Activated naive CD4-positive, alpha-beta T cell treated with anti-CD3 and anti-CD28 coated beads, Interleukin-2, amount 50 U/mL, for 24 hours (primary cell): ENCODE data around the gene EGLN2.
A peak's percentile ranks its signal among the peaks of the same experiment; 100 is the strongest.
"Not testable (repeated sequence)": the region's sequence is repeated elsewhere in the genome, so short reads cannot be mapped to it uniquely, and the experiment has no call there.

ENCODE experiments used
- H3K27ac Mint-ChIP-seq: one replicate; pipeline ENCODE4 v1.8.0; 2021; ENCODE audit warnings: mild to moderate bottlenecking, mixed read lengths
- H3K27me3 Mint-ChIP-seq: one replicate; pipeline ENCODE4 v1.8.0; 2021; ENCODE audit warnings: mixed read lengths
- H3K36me3 Mint-ChIP-seq: one replicate; pipeline ENCODE4 v1.8.0; 2021; ENCODE audit warnings: mixed read lengths
- H3K4me1 Mint-ChIP-seq: one replicate; pipeline ENCODE4 v1.8.0; 2021; ENCODE audit warnings: mixed read lengths
- H3K4me3 Mint-ChIP-seq: one replicate; pipeline ENCODE4 v1.8.0; 2021; ENCODE audit warnings: mild to moderate bottlenecking, mixed read lengths
- H3K9me3 Mint-ChIP-seq: one replicate; pipeline ENCODE4 v1.8.0; 2021; ENCODE audit warnings: mixed read lengths

The EGLN2 gene

DNA sequence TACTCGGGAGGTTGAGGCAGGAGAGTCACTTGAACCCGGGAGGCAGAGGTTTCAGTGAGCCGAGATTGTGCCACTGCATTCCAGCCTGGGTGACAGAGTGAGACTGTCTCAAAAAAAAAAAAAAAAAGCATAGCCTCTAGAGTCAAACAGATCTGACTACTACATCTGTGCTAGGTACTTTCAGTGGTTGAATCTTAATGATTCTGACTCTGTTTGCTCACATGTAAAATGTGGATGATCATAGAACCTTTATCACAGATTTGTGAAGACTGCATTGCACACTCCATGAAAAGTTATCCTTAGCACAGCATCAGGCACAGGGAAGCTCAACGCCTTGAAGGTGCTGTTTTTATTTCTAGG lies 33.4 kb downstream of the EGLN2 start:
- H3K36me3 Mint-ChIP-seq, H3K27ac Mint-ChIP-seq, H3K4me3 Mint-ChIP-seq, H3K27me3 Mint-ChIP-seq, H3K9me3 Mint-ChIP-seq: not testable (repeated sequence)
- peaks cover 21% of the 10 kb centered on the region for H3K4me1 Mint-ChIP-seq

DNA sequence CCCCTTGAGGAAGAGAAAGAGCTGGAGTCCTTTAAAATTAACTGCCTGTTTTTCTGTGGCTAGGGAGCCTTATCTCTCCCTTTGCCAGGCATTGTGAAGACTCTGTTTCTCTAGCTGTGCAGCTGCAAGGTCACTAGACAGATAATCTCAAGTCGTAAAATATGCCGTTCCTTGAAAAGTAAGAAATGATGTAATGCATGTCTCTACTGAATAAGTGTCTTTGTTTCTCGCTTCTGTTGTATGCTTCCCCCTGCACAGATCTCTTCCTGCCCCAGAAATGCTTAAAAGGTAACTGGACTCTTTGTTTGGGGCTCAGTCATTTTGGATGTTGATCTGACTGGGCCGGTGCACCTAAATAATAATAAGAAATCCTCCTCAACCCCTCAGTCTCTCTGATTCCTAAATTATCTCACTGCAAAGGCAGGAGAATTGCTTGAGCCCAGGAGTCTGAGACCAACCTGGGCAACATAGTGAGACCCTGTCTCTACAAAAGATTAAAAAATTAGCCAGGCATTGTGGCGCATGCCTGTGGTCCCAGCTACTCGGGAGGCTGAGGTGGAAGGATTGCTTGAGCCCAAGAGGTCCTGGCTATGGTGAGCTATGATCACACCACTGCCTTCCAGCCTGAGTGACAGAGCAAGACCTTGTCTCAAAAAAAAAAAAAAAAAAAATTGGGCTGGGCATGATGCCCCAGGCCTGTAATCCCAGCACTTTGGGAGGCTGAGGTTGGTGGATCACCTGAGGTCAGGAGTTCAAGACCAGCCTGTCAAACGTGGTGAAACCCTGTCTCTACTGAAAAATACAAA lies 34.9 kb downstream of the EGLN2 start:
- not testable (repeated sequence) for H3K27me3 Mint-ChIP-seq
- H3K27ac Mint-ChIP-seq = peak overlapping the region; percentile 1

DNA sequence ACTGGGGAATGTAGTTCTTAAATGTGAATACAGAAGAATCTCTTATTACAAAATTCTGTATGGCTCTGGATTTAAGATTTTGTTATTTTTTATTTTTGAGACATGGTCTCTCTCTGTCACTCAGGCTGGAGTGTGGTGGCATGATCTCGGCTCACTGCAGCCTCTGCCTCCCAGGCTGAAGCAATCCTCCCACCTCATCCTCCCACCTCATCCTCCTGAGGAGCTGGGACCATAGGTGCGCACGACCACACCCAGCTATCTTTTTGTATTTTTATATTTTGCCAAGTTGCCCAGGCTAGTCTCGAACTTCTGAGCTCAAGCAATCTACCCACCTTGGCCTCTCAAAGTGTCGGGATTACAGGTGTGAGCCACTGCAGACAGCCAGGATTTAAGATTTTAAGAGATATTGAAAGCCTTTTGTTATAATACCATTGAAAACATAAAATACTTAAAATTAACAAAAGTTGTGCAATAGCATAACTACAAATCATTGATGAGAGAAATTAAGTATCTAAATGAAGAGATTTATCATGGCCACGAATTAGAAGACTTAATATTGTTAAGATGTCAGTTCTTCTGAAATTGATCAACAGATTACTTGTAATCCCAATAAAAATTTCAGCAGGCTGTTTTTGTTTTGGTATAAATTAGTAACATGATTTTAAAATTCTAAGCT lies 37.9 kb downstream of the EGLN2 start:
- H3K27me3 Mint-ChIP-seq = no peaks in the 10 kb centered on the region
- H3K4me1 Mint-ChIP-seq = peaks cover 19% of the 10 kb centered on the region
- H3K9me3 Mint-ChIP-seq = no peaks in the 10 kb centered on the region
- H3K4me3 Mint-ChIP-seq = no peak overlapping the region
- no peaks in the 10 kb centered on the region for H3K36me3 Mint-ChIP-seq
- H3K27ac Mint-ChIP-seq = no peak overlapping the region

More for the DNA sequence above, 34.9 kb downstream of the EGLN2 start:
- peak overlapping the region; percentile 16 for H3K4me3 Mint-ChIP-seq
- peaks cover 19% of the 10 kb centered on the region for H3K4me1 Mint-ChIP-seq
- not testable (repeated sequence) for H3K9me3 Mint-ChIP-seq, H3K36me3 Mint-ChIP-seq

DNA sequence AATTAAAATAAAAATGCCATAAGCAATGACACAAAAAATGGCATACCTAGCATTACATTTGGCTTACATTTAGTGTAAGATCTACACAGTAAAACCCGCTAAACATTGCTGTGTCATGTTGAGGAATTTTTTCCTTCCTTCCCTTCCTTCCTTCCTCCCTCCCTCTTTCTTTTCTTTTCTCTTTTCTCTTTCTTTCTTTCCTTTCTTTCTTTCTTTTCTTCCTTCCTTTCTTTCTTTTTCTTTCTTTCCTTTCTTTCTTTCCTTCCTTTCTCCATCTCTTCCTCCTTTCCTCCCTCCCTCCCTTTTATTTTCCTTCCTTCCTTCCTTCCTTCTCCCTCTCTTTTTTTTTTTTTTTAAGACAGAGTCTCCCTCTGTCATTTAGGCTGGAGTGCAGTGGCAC lies 39.5 kb downstream of the EGLN2 start:
- not testable (repeated sequence) for H3K36me3 Mint-ChIP-seq, H3K4me3 Mint-ChIP-seq, H3K27me3 Mint-ChIP-seq, H3K9me3 Mint-ChIP-seq, H3K27ac Mint-ChIP-seq
- H3K4me1 Mint-ChIP-seq = peaks cover 13% of the 10 kb centered on the region

DNA sequence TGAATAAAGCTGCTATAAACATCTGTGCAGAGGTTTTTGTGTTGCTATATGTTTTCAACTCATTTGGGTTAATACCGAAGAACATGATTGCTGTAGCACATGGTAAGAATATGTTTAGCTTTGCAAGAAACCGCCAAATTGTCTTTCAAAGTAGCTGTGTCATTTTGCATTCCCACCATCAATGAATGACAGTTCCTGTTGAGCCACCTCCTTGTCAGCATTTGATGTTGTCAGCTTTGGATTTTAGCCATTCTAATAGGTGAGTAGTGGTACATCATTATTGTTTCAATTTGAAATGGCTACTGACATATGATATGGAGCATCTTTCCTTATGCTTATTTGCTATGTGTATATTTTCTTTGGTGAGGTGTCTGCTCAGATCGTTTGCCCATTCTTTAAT lies 43.0 kb downstream of the EGLN2 start:
- not testable (repeated sequence) for H3K36me3 Mint-ChIP-seq, H3K4me3 Mint-ChIP-seq, H3K27me3 Mint-ChIP-seq, H3K27ac Mint-ChIP-seq, H3K9me3 Mint-ChIP-seq
- H3K4me1 Mint-ChIP-seq = peaks cover 20% of the 10 kb centered on the region

DNA sequence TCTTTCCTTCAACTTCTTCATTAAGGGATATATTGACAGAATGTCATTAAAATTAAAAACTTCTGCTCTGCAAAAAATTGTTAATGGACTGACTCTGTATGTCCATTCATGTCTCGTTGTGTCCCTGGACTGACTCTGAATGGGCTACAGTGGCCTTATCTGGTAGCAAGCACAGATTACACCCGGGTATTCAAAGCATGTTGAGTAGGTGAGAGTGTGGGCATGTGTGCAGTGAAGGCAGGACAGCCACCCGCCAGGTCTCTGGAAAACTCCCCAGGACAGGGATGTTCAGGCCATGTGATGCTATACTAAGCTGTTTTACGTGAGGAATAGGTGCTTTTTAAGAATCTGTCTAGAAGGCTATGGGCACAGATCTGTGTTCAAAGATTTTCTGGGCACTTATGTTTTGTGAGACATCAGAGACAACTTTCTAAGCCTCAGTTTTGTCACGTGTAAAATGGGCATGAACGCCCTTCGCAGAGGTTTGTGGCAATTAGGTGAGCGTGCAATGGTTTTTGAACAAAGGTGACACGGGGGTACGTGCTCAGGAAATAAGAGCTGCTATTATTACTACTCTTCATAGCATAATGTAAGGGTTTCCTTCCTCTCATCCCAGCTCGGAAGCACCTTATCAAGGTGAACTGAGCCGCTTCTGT lies 44.1 kb downstream of the EGLN2 start:
- not testable (repeated sequence) for H3K27me3 Mint-ChIP-seq, H3K36me3 Mint-ChIP-seq, H3K9me3 Mint-ChIP-seq
- Mint-ChIP-seq H3K4me3 (peak overlapping the region; percentile 79), H3K27ac (peak overlapping the region; percentile 93), H3K4me1 (peaks cover 27% of the 10 kb centered on the region)

DNA sequence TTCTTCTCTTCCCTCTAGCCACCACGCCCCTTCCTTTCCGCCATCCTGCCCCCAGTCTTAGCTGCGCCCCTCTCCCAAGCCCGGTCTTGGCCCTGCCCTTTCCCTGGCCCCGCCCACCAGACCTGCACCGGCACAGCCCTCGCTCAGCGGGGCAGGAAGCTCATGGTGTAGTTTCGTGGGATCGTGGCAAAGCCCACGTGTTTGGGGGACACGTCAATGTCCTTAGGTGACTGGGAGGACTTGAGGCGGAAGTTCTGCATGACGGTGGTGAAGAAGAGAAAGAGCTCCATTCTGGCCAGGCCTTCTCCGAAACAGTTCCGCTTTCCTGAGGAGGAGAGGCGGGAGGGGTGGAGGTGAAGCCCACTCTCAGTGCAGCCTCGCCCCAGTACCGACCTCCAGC lies 44.7 kb downstream of the EGLN2 start:
- peaks cover 30% of the 10 kb centered on the region for H3K4me1 Mint-ChIP-seq
- H3K4me3 Mint-ChIP-seq = peak overlapping the region; percentile 79
- not testable (repeated sequence) for H3K9me3 Mint-ChIP-seq, H3K27me3 Mint-ChIP-seq, H3K36me3 Mint-ChIP-seq
- H3K27ac Mint-ChIP-seq = peak overlapping the region; percentile 93

DNA sequence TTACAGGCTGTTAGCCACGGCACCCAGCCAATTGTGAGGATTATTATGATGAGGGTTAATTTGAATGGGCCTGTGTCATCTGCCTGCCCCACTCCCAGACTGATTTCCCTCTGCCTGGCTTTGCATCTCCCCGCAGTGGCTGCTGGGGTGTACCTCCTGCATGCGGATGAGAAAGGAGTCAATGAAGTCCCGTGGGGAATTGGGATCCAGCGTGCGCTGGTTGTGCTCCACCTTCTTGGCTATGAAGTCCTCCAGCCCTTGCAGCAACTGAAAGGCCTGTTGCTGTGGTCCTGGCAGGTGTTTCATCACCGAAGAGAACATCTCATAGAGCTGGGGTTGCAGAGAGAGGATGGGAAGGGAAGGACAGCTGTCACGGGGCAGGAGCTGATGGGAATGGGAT lies 47.7 kb downstream of the EGLN2 start:
- not testable (repeated sequence) for H3K27ac Mint-ChIP-seq, H3K9me3 Mint-ChIP-seq, H3K36me3 Mint-ChIP-seq, H3K4me3 Mint-ChIP-seq
- H3K27me3 Mint-ChIP-seq = peaks cover 16% of the 10 kb centered on the region
- peaks cover 35% of the 10 kb centered on the region for H3K4me1 Mint-ChIP-seq

DNA sequence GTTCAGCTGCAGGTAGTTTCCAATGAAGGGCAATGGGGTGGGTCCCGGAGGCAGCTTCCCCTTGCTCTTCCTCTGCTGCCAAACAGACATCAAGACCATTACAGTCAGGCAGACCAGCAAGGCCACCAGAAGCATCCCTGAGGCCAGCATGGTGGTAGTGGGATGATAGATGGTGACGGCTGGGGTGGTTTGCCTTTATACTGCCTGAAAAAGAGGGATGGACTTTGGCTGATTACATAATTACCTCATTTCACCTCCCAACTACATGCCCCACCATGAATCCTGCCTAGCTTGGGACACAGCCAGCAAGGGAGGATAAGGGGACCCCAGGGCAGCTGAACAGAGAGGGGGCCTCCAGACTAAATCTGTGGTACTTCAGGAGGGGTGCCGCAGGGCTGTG lies 51.3 kb downstream of the EGLN2 start, which contains the start of gene CYP2A6:
CYP2A6 (minus strand) TSS at position 171 of the 400 bp plus-strand sequence; CDS start at position 150, 21 bp downstream.
- not testable (repeated sequence) for H3K9me3 Mint-ChIP-seq, H3K27ac Mint-ChIP-seq, H3K36me3 Mint-ChIP-seq, H3K4me3 Mint-ChIP-seq
- Mint-ChIP-seq H3K27me3 (peaks cover 16% of the 10 kb centered on the region), H3K4me1 (peaks cover 15% of the 10 kb centered on the region)

DNA sequence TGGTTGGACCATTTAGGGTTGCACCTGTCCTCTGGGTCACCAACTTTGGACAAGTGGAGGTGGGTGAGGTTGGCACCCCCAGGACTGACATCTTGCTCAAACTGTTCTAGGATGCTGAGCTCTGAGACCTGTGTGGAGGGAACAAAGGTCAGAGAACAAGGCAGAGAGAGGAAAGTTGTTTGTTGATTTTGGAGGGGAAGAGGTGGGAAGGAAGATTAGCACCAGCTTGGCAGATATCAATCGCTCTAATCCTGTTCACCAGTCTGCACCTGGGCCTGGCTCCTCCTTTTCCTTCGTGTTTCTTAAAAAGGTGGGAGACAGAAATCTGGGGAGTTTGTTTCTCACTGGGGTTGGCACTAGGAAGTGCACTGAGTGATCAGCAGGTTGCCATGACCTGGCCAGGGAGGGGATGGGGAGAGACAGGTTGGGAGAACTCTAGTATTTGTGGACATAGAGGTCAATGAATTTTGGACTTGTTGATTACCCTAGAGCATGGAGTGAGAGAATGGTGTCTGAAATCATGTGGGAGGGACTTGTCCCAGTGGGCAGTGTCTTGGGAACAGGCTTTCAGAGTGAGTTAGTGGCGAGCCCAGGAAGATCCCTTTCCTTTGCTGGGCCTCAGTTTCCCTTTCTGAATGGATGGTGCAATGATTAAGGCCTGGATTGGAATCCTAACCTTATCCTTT lies 53.6 kb downstream of the EGLN2 start:
- H3K36me3 Mint-ChIP-seq, H3K27ac Mint-ChIP-seq, H3K9me3 Mint-ChIP-seq, H3K4me3 Mint-ChIP-seq: not testable (repeated sequence)
- peaks cover 11% of the 10 kb centered on the region for H3K4me1 Mint-ChIP-seq
- peaks cover 12% of the 10 kb centered on the region for H3K27me3 Mint-ChIP-seq
